Right lung (tissue), 5 donors: ENCODE measurements around the gene RSPH10B2. TPM values are rescaled to one million over a fixed set of nuclear protein-coding genes. Genes with fewer than 3 reads are reported as not detected.
"Not testable (repeated sequence)": the region's sequence is repeated elsewhere in the genome, so short reads cannot be mapped to it uniquely, and the experiment has no call there.

Experiments used
- DNase-seq, 2 donors: peaks; one replicate each; pipeline ENCODE4 v3.0.0-alpha.2; 2013
- polyA plus RNA-seq, 5 donors: library from polyadenylated mRNA; unstranded; fragments of 120-200 nt; gene quantifications; one replicate each; pipeline versions ENCODE4 v1.2.1 to v1.2.3, GENCODE V29; 2013; ENCODE audit warnings: inconsistent platforms in 1 of 5, low replicate concordance in 1 of 5; ENCODE audit not compliant: insufficient read length in 5 of 5, insufficient read depth in 1 of 5

Gene RSPH10B2
- polyA plus RNA-seq, 5 donors = 0.74 to 4.8 (median 4.3) TPM

DNA sequence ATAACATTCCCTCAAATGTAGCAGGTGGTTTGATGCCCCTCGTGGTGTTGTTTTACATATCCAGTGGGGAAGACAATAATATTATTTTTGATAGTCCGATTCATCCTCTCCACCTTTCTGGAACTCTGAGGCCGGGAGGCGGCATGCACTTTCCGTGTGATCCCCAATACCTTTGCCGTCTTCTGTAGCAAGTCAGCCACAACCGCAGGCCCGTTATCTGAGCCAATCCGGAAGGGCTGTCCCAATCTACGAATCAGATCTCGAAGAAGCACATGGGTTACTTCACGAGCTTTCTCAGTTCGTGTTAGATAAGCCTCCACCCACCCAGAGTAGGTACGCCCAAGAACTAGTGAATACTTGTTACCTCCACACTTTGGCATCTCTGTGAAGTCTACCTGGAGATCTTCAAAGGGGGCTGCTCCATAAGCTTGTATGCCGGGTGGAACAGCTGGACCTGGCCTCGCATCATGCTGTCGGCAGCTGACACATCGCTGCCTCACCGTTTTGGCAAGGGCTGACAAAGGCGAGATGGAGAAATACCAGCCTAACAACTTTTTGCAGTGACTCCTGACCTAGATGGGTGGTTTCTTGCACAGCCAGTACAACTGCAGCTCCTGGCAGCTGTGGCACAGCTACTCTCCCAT, 88.5 kb downstream of the RSPH10B2 start:
- not testable (repeated sequence) for DNase-seq

DNA sequence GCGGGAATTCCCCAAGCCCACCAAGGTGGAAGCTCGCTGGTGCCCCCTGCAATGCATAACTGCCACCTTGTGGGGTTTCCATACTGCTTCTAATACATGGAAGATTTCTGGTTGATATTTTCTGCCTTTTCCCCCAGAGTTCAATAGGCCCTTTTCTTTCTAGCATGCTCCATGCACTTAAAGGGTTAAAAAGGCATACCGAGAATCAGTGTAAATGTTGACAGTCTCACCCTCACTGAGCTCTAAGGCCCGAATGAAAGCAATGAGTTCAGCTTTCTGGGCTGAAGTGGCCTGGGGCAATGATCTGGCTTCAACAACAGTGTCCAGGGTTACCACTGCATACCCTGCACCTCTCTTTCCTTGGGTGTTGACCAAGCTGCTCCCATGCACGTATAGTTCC, 89.2 kb downstream of the RSPH10B2 start:
- not testable (repeated sequence) for DNase-seq

GRCh38 chr7:6843654-6844053, 89.8 kb downstream of the RSPH10B2 start:
- DNase-seq = not testable (repeated sequence)

- DNase-seq = not testable (repeated sequence)
Measured at GRCh38 chr7:6845971-6846449, 92.1 kb downstream of the RSPH10B2 start.

- DNase-seq = not testable (repeated sequence)
Measured at GRCh38 chr7:6847751-6848150, 93.8 kb downstream of the RSPH10B2 start.

Other genes starting within 250 kb of the RSPH10B2 start
- gene GRID2IP, start 202.6 kb upstream of the RSPH10B2 start, polyA plus RNA-seq = 1 to 10 TPM in 2 of 5 donors, under 1 TPM in 3; 0.81 to 1.3 (median 0.91) TPM
- gene ZDHHC4, start 176.6 kb upstream of the RSPH10B2 start, polyA plus RNA-seq = 10 to 100 TPM; 69.4 to 82.8 (median 75.9) TPM
- 10 to 100 TPM; 28.8 to 48.1 (median 43.1) TPM for gene INTS15, start 164.1 kb upstream of the RSPH10B2 start, polyA plus RNA-seq
- gene ZNF853, start 138.5 kb upstream of the RSPH10B2 start, polyA plus RNA-seq = 10 to 100 TPM; 11.6 to 19.4 (median 12.6) TPM
- gene ZNF316, start 116.8 kb upstream of the RSPH10B2 start, polyA plus RNA-seq = 10 to 100 TPM; 34.3 to 46.9 (median 44.7) TPM
- 10 to 100 TPM; 27.0 to 43.8 (median 36.5) TPM for gene ZNF12, start 47.2 kb upstream of the RSPH10B2 start, polyA plus RNA-seq
- gene CCZ1B, start 72.2 kb downstream of the RSPH10B2 start, polyA plus RNA-seq = 10 to 100 TPM; 61.2 to 95.7 (median 79.6) TPM